ENCODE data around the gene GNAQ. TPM values are rescaled to one million over a fixed set of nuclear protein-coding genes. Genes with fewer than 3 reads are reported as not detected.

The GNAQ gene
- total and polyA plus RNA-seq, 8 donors = 13.1 to 75.3 (median 38.5) TPM

DNA sequence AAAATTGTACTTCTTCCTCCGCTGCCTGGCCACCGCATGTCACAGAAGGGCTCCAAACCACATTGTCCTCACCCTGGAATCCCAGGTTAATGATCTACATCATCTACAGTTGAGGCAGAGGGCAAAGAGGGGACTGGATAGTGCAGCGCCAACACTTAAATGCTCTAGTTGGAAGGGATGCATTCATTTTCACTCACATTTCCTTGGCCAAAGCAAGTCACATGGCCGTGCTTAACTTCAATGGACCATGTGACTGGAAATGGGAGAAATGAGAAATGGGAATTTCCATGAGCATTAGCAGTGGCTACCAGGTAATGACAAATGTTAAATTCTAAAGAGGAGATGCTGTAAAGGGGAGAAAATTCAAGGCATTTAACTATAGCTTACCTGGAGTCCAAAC is 13.3 kb upstream of the GNAQ start:
- intact Hi-C loops (cut with DNase I; ENCODE audit: low total_unique reads) = no loop called here
- Histone ChIP-seq H3K4me1 (peaks cover 0 to 5% (median 0%) of the 10 kb centered on the region in 4 donors), H3K4me3 (no peak overlapping the region), H3K27ac (no peak overlapping the region), H3K36me3 (no peaks in the 10 kb centered on the region), H3K9me3 (no peaks in the 10 kb centered on the region), H3K27me3 (no peaks in the 10 kb centered on the region)
- DNase-seq = no peak
- no peak for TF ChIP-seq POLR2AphosphoS5 (IDR thresholded peaks at IDR 0.05)
- TF ChIP-seq, protein P1, sequence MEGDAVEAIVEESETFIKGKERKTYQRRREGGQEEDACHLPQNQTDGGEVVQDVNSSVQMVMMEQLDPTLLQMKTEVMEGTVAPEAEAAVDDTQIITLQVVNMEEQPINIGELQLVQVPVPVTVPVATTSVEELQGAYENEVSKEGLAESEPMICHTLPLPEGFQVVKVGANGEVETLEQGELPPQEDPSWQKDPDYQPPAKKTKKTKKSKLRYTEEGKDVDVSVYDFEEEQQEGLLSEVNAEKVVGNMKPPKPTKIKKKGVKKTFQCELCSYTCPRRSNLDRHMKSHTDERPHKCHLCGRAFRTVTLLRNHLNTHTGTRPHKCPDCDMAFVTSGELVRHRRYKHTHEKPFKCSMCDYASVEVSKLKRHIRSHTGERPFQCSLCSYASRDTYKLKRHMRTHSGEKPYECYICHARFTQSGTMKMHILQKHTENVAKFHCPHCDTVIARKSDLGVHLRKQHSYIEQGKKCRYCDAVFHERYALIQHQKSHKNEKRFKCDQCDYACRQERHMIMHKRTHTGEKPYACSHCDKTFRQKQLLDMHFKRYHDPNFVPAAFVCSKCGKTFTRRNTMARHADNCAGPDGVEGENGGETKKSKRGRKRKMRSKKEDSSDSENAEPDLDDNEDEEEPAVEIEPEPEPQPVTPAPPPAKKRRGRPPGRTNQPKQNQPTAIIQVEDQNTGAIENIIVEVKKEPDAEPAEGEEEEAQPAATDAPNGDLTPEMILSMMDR (IDR thresholded peaks at IDR 0.05) = no peak
- TF ChIP-seq EP300 (IDR thresholded peaks at IDR 0.05) = no peak
- no peak for TF ChIP-seq POLR2A (IDR thresholded peaks at IDR 0.05)
- 49 to 100% (median 76%) methylated on average over 4 of the region's 4 CpGs for WGBS, 5 donors

DNA sequence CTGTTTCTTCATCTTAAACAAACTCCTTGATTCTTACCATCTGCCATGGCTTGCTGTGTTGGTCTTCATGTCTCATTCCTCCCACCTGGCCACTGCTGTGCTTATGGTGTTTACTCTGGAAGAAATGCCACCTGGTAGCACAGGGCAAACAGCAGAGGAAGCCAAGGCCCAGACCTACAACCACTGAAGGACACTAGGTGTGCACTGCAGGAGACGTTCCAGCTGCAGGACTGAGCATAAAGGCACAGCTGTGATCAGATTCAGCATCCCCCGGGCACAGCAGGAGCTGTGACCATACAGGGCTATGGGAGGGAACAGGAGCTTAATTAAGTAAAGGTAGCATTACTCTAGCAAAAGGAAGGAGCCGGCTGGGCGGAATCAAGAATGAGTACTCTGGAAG is 12.6 kb upstream of the GNAQ start:
- TF ChIP-seq POLR2A (IDR thresholded peaks at IDR 0.05) (no peak), POLR2AphosphoS5 (IDR thresholded peaks at IDR 0.05) (no peak), EP300 (IDR thresholded peaks at IDR 0.05) (no peak)
- TF ChIP-seq, protein P1 (IDR thresholded peaks at IDR 0.05) = no peak
- WGBS, 5 donors = 69 to 84% (median 72%) methylated on average over 4 of the region's 4 CpGs

DNA sequence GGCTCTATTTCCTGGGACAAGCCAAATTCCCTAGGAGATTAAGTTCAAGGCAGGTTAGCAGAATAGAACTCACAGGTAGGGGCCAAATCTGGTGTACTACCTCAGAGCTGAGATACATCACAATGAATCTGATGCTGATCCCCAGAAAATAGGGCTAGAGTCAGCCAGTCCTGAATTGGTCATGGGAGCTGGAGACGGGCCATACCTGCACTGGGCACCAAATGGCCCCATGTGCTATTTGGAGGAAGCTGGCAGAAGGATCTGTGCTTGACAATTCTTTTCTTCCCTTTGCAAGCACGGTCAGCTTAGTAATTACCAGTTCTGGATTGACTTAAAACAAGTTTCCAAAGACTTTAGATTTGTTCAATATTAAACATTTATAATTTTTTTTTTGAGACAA is 10.4 kb upstream of the GNAQ start:
- Histone ChIP-seq H3K4me3 (no peak overlapping the region), H3K27ac (no peak overlapping the region), H3K27me3 (no peaks in the 10 kb centered on the region), H3K36me3 (no peaks in the 10 kb centered on the region), H3K4me1 (peaks cover 0 to 15% (median 0%) of the 10 kb centered on the region in 4 donors), H3K9me3 (no peaks in the 10 kb centered on the region)
- intact Hi-C loops (cut with DNase I; ENCODE audit: low total_unique reads) = no loop called here
- 87 to 95% (median 94%) methylated on average over 2 of the region's 2 CpGs for WGBS, 5 donors
- TF ChIP-seq, protein P1 (IDR thresholded peaks at IDR 0.05) = no peak
- TF ChIP-seq EP300 (IDR thresholded peaks at IDR 0.05) (no peak), POLR2AphosphoS5 (IDR thresholded peaks at IDR 0.05) (no peak), POLR2A (IDR thresholded peaks at IDR 0.05) (no peak)
- DNase-seq = no peak

More for the DNA sequence above, 12.6 kb upstream of the GNAQ start:
- Histone ChIP-seq H3K36me3 (no peaks in the 10 kb centered on the region), H3K27ac (no peak overlapping the region), H3K4me1 (peaks cover 0 to 5% (median 0%) of the 10 kb centered on the region in 4 donors), H3K27me3 (no peaks in the 10 kb centered on the region), H3K4me3 (no peak overlapping the region), H3K9me3 (no peaks in the 10 kb centered on the region)
- intact Hi-C loops (cut with DNase I; ENCODE audit: low total_unique reads) = no loop called here
- peak in 1 of 2 donors; percentile 41 for DNase-seq

DNA sequence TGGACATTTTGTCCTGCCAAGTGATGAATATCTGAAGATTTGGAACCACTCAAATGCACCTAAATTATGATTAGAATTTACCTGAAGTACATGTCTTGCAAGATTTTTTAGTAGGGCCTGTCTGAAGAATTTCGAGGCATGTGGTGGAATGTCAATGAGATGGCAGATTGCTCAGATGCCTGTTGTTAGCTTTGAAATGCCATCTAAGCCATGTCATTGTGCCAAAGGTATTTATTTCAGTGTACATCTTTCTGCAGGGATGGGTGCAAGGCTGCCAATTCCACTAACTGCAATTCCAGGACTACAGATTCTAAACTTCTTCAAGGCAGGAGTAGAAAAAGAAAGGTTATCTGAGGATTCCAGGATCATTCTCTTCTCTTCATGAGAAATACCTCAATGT is 9.1 kb upstream of the GNAQ start:
- no peak overlapping the region for H3K27ac ChIP-seq
- no peak for TF ChIP-seq POLR2A (IDR thresholded peaks at IDR 0.05)
- H3K9me3 ChIP-seq = no peaks in the 10 kb centered on the region
- intact Hi-C loops (cut with DNase I; ENCODE audit: low total_unique reads) = no loop called here
- H3K27me3 ChIP-seq = no peaks in the 10 kb centered on the region
- H3K4me3 ChIP-seq = no peak overlapping the region
- 78 to 97% (median 90%) methylated on average over 1 of the region's 1 CpG for WGBS, 5 donors
- no peak for DNase-seq
- peaks cover 0 to 15% (median 0%) of the 10 kb centered on the region in 4 donors for H3K4me1 ChIP-seq
- H3K36me3 ChIP-seq = no peaks in the 10 kb centered on the region

DNA sequence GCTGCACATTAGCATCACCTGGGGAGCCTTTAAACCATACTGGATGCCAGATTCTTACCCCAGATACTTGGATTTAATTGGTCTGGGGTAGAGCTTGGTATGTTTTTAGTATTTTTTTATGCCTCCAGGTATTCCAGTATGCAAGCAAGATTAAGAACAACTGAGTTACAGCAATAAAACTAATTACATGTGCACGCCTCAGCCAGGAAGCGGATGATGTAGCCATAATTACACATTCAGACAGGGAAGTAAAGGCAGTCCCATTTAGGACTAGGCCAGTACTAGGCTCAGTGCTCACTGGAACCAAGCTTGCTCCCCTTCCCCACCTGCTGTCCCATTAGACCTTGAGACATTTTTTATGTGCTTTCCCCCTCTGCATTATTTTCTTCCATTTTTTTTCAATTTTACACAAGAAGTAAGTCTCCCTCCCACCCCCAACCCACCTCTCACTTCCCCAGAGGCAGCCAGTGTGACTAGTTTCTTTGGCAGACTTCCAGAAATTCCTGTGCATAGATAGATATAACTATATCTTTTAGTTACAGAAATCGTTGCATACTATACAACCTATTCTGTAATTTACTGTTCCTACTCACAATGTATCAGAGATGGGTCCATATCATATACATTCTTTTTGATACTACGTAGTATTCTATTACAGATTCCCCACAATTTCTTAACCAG is 7.1 kb upstream of the GNAQ start:
- Histone ChIP-seq H3K9me3 (no peaks in the 10 kb centered on the region), H3K27me3 (no peaks in the 10 kb centered on the region), H3K4me1 (peaks cover 10 to 30% (median 17%) of the 10 kb centered on the region in 4 donors), H3K36me3 (no peaks in the 10 kb centered on the region), H3K4me3 (no peak overlapping the region), H3K27ac (no peak overlapping the region)
- no peak for DNase-seq
- TF ChIP-seq, protein P1 (IDR thresholded peaks at IDR 0.05) = no peak
- TF ChIP-seq POLR2A (IDR thresholded peaks at IDR 0.05) (no peak), POLR2AphosphoS5 (IDR thresholded peaks at IDR 0.05) (no peak)
- WGBS, 5 donors = 65 to 74% (median 72%) methylated on average over 4 of the region's 4 CpGs
- intact Hi-C loops (cut with DNase I; ENCODE audit: low total_unique reads) = loop anchor here (10.0 kb wide), 1 partner anchor 64 kb away; no protein-coding TSS in a partner anchor
